NCI-H2029 treated with DMSO at 0.1 percent for 48 hours (cell line): ENCODE results near the gene BNIP5.

Source experiments
- DNase-seq: peaks from one replicate; lab custom pipeline; 2025; lab: John Stamatoyannopoulos, UW

Gene BNIP5

DNA sequence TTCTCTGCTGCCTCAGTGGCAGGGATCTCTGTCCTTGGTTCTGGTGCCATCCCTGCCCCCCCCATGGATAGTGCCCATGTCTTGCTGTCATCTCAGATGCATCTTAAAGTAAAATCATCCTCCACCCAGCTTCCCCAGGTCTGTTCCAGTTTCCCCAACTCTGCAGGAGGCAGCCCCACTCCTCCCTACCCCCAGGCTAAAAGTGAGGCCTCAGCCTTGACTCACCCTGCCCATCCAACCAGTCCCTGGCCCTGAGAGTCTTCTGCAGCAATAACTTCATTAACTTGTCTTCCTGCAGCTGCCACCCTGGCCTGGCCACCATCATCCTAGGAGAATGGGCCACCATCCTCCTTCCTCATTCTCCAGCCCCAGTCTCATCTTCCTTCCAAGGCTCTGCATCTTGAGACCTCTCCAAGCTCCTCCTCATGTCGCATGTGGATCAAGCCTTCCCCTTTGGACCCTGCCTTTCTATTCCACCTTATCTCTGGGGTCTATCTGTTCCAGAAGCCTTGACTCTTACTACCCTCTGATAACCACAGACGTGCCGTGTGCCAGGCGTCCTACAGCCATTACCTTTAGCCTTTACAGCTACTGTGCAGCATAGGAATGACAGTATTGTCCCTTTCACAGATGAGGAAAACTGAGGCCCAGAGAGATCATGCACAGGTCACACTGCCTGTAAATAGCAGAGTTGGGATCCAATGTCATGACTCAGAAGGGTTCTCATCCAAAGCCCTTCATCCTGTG lies 68.8 kb downstream of the BNIP5 start:
- DNase-seq, result no peak

DNA sequence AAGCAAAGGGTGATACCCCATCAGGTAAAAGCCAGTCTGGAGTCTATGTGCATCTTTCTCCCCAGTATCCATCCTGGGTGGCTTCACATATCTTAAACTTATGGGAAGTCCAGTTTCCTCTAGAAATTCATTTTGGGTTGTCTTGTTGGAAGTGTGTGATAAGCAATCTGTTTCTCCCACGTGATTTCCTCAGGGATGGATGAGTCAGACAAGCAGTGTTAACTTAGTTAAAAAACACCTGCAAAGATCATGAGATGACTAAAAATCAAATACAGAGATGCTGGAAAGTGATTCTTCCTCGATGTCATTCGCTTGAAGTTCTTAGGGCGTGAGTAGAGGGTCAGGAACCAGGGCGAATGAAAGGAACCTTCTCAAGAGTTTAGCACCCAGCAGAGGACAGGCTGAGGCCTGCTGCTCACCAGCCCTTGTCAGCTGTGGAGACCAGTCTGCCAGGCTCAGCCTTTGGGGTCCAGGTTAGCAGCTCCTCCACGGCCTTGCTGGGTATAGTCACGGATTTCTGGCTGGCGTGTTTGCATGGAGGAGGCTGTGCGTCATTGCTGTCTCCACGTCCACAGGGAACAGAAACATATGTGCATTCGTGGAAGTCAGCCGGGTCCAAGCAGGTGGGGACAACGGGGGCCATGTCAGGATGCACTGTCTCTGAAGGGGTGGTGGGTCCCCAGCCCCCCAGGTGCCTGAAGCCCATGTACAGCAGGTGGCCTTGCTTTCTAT lies 69.6 kb downstream of the BNIP5 start:
- no peak for DNase-seq
